Gastrocnemius medialis (tissue), 4 donors: ENCODE measurements around the gene CBFA2T2.
"Not testable (repeated sequence)": the region's sequence is repeated elsewhere in the genome, so short reads cannot be mapped to it uniquely, and the experiment has no call there.

ENCODE experiments used
- POLR2A ChIP-seq, 2 donors: fragments of 450-650 bp; IDR thresholded peaks; one replicate each; pipeline ENCODE4 v1.6.1; 2017; ENCODE audit warnings: antibody characterized with exemption in 2 of 2, mild to moderate bottlenecking in 2 of 2, moderate library complexity in 2 of 2
- TF ChIP-seq, protein P1 (sequence below), 5 experiments: fragments of 450-650 bp in 3 of 5; fragments of 200-600 bp in 2 of 5; sonication (generic) in 2 of 5; IDR thresholded peaks in 4 of 5; conservative IDR thresholded peaks in 1 of 5; 1 replicate in 4 of 5; 2 replicates in 1 of 5; pipeline ENCODE4 v1.5.1; 2016 to 2019; ENCODE audit warnings: antibody characterized with exemption in 5 of 5, mild to moderate bottlenecking in 3 of 5, moderate library complexity in 3 of 5

DNA sequence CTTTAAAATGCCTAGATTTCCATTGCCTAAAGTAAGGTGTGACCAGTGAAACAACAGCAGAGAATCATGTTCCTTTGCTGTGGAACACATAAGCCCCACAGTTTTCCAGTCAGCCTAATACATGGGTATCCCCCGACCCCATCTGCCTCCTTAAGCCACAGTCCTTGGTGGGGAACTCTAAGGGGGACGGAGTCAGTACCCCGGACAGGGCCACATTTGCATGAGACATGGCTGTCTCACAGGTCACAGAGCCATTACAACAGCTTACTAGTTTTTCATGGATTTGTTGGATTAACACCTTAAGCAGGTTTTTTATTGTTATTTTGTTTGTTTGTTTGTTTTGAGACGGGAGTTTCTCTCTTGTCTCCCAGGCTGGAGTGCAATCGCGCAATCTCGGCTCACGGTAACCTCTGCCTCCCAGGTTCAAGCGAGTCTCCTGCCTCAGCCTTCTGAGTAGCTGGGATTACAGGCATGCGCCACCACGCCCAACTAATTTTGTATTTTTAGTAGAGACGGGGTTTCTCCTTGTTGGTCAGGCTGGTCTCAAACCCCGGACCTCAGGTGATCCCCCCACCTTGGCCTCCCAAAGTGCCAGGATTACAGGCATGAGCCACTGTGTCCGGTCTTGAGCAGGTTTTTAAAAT is 157.2 kb downstream of the CBFA2T2 start:
- TF ChIP-seq POLR2A (IDR thresholded peaks at IDR 0.05), result not testable (repeated sequence)
- TF ChIP-seq, protein P1, sequence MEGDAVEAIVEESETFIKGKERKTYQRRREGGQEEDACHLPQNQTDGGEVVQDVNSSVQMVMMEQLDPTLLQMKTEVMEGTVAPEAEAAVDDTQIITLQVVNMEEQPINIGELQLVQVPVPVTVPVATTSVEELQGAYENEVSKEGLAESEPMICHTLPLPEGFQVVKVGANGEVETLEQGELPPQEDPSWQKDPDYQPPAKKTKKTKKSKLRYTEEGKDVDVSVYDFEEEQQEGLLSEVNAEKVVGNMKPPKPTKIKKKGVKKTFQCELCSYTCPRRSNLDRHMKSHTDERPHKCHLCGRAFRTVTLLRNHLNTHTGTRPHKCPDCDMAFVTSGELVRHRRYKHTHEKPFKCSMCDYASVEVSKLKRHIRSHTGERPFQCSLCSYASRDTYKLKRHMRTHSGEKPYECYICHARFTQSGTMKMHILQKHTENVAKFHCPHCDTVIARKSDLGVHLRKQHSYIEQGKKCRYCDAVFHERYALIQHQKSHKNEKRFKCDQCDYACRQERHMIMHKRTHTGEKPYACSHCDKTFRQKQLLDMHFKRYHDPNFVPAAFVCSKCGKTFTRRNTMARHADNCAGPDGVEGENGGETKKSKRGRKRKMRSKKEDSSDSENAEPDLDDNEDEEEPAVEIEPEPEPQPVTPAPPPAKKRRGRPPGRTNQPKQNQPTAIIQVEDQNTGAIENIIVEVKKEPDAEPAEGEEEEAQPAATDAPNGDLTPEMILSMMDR (IDR thresholded peaks at IDR 0.05 in 4 of 5, conservative IDR thresholded peaks at IDR 0.05 in 1 of 5), result not testable (repeated sequence)
